IMR-90 (cell line): ENCODE measurements around the gene PPP2R5B. TPM values are rescaled to one million over a fixed set of nuclear protein-coding genes. Genes with fewer than 3 reads are reported as not detected.

ENCODE experiments used
- ATAC-seq: fragments of 200-7000 bp; cut with Tn5 transposase; 2 replicates; pipeline ENCODE4 v1.9.1; 2020; ENCODE audit warnings: low read depth, mild to moderate bottlenecking, moderate library complexity
- BruUV-seq: library from RNA; stranded (reverse); fragments of 400-500 nt; replicated peaks from 2 replicates; lab custom pipeline; 2021; lab: Mats Ljungman, UMichigan
- CTCF ChIA-PET: fragments of 300-600 bp; formaldehyde crosslinking; extraction: SDS; loops from one replicate; lab custom pipeline; 2021; ENCODE audit warnings: antibody characterized with exemption; lab: Yijun Ruan, JAX
- POLR2A ChIA-PET: fragments of 300-600 bp; sonication (Branson Sonifier 250); formaldehyde crosslinking; loops from one replicate; lab custom pipeline; 2022; ENCODE audit warnings: antibody characterized with exemption; ENCODE audit not compliant: unreplicated experiment; lab: Charles Lee
- DNase-seq: peaks from one replicate; pipeline ENCODE4 v3.0.0; 2013
- H2AFZ ChIP-seq: replicated peaks from 2 replicates; pipeline ENCODE3; 2013; ENCODE audit warnings: low read length, mild to moderate bottlenecking; ENCODE audit not compliant: poor library complexity
- H2AK5ac ChIP-seq: 2 replicates; pipeline ENCODE4 v1.6.1; 2013; ENCODE audit warnings: low read depth, low read length, inconsistent platforms
- H2AK9ac ChIP-seq: replicated peaks from 2 replicates; pipeline ENCODE3; 2013; ENCODE audit warnings: mild to moderate bottlenecking, low read depth, low read length, moderate library complexity; ENCODE audit not compliant: poor library complexity
- H2BK120ac ChIP-seq: 2 replicates; pipeline ENCODE4 v1.6.1; 2013; ENCODE audit warnings: low read depth, low read length, inconsistent platforms
- H2BK15ac ChIP-seq: 3 replicates; pipeline ENCODE4 v1.6.1; 2013; ENCODE audit warnings: low read depth, low read length, inconsistent platforms
- H2BK20ac ChIP-seq: 2 replicates; pipeline ENCODE4 v1.6.1; 2013; ENCODE audit warnings: low read depth, mild to moderate bottlenecking, inconsistent platforms, low read length, moderate library complexity
- H2BK5ac ChIP-seq: 2 replicates; pipeline ENCODE4 v1.6.1; 2013; ENCODE audit warnings: mild to moderate bottlenecking, low read depth, low read length, inconsistent platforms; ENCODE audit not compliant: poor library complexity, severe bottlenecking
- H3K14ac ChIP-seq: replicated peaks from 2 replicates; pipeline ENCODE4 v1.6.1; 2013; ENCODE audit warnings: low read depth, low read length, inconsistent platforms
- H3K18ac ChIP-seq: 2 replicates; pipeline ENCODE4 v1.6.1; 2013; ENCODE audit warnings: low read depth, low read length, control low read depth
- H3K23ac ChIP-seq: 2 replicates; pipeline ENCODE4 v1.6.1; 2013; ENCODE audit warnings: low read depth, low read length, inconsistent platforms
- H3K27ac ChIP-seq: 2 replicates; pipeline ENCODE4 v1.5.1; 2013; ENCODE audit warnings: mild to moderate bottlenecking, control low read depth, low read length; ENCODE audit not compliant: insufficient read depth
- H3K27me3 ChIP-seq: 2 replicates; pipeline ENCODE4 v1.6.1; 2013; ENCODE audit warnings: low read length; ENCODE audit not compliant: control insufficient read depth, insufficient read depth
- H3K36me3 ChIP-seq: 2 replicates; pipeline ENCODE4 v1.6.1; 2013; ENCODE audit warnings: low read length, mixed read lengths; ENCODE audit not compliant: control insufficient read depth, insufficient read depth
- H3K4ac ChIP-seq: 2 replicates; pipeline ENCODE4 v1.6.1; 2013; ENCODE audit warnings: low read depth, low read length, inconsistent platforms
- H3K4me1 ChIP-seq: 2 replicates; pipeline ENCODE4 v1.6.1; 2013; ENCODE audit warnings: low read length, mixed read lengths; ENCODE audit not compliant: control insufficient read depth, insufficient read depth
- H3K4me2 ChIP-seq: 2 replicates; pipeline ENCODE4 v1.6.1; 2013; ENCODE audit warnings: low read depth, mild to moderate bottlenecking, control low read depth, low read length, moderate library complexity
- H3K4me3 ChIP-seq: 2 replicates; pipeline ENCODE4 v1.5.1; 2013; ENCODE audit warnings: low read depth, mild to moderate bottlenecking, control low read depth, low read length, moderate library complexity; ENCODE audit not compliant: insufficient read depth
- H3K56ac ChIP-seq: 2 replicates; pipeline ENCODE4 v1.6.1; 2013; ENCODE audit warnings: low read length, inconsistent platforms; ENCODE audit not compliant: insufficient read depth; ENCODE audit errors: extremely low read depth
- H3K79me1 ChIP-seq, 2 experiments: 2 replicates each; pipeline ENCODE4 v1.6.1; 2013; ENCODE audit warnings: low read length in 2 of 2, inconsistent platforms in 1 of 2, low read depth in 1 of 2
- H3K9ac ChIP-seq: 2 replicates; pipeline ENCODE4 v1.6.1; 2013; ENCODE audit warnings: low read depth, low read length, control low read depth
- H3K9me1 ChIP-seq: 2 replicates; pipeline ENCODE4 v1.6.1; 2013; ENCODE audit warnings: low read length, inconsistent platforms; ENCODE audit not compliant: insufficient read depth
- H3K9me3 ChIP-seq: 2 replicates; pipeline ENCODE4 v1.6.1; 2013; ENCODE audit warnings: low read length; ENCODE audit not compliant: control insufficient read depth, insufficient read depth
- H4K20me1 ChIP-seq: 2 replicates; pipeline ENCODE4 v1.6.1; 2013; ENCODE audit warnings: low read length, inconsistent platforms; ENCODE audit not compliant: insufficient read depth
- H4K5ac ChIP-seq: 2 replicates; pipeline ENCODE4 v1.6.1; 2013; ENCODE audit warnings: mild to moderate bottlenecking, low read depth, low read length, control low read depth
- H4K8ac ChIP-seq, 2 experiments: 2 replicates each; pipeline ENCODE4 v1.6.1; 2013; ENCODE audit warnings: low read depth in 2 of 2, low read length in 2 of 2, control low read depth in 1 of 2, inconsistent platforms in 1 of 2
- H4K91ac ChIP-seq: 2 replicates; pipeline ENCODE4 v1.6.1; 2013; ENCODE audit warnings: low read depth, low read length, inconsistent platforms; ENCODE audit not compliant: insufficient read depth
- BHLHE40 ChIP-seq: fragments of 150-350 bp; IDR thresholded peaks from 2 replicates; pipeline ENCODE4 v1.6.1; 2016; ENCODE audit warnings: mild to moderate bottlenecking, low read depth, low read length
- CHD1 ChIP-seq: IDR thresholded peaks from 2 replicates; pipeline ENCODE4 v1.6.1; 2012; ENCODE audit warnings: low read depth, low read length, improper control_type of control experiment
- MAZ ChIP-seq: IDR thresholded peaks from 2 replicates; pipeline ENCODE4 v1.6.1; 2012; ENCODE audit warnings: low read depth, mild to moderate bottlenecking, low read length, improper control_type of control experiment, moderate library complexity, borderline replicate concordance
- NFE2L2 ChIP-seq: fragments of 150-350 bp; IDR thresholded peaks from 2 replicates; pipeline ENCODE4 v1.6.1; 2016; ENCODE audit warnings: low read depth, mild to moderate bottlenecking, low read length
- SMC3 ChIP-seq: fragments of 150-350 bp; IDR thresholded peaks from 2 replicates; pipeline ENCODE4 v1.6.1; 2016; ENCODE audit warnings: low read depth, mild to moderate bottlenecking, antibody characterized with exemption, low read length, moderate library complexity
- WGBS, 2 experiments: methylation state at CpG; one replicate each; pipeline versions ENCODE4 v1.1.5 to v1.1.7; 2013; ENCODE audit warnings: missing lambda C conversion rate in 2 of 2; ENCODE audit not compliant: insufficient read length in 1 of 2; ENCODE audit errors: extremely low coverage in 2 of 2; 5-methylcytosine and 5-hydroxymethylcytosine counted together
- dilution Hi-C: fragments of 300-500 bp; cut with HindIII; formaldehyde crosslinking; loops from one replicate; pipeline ENCODE4 v1.14.3; 2018; ENCODE audit warnings: low sequenced_read_pairs; ENCODE audit not compliant: unreplicated experiment
- in situ Hi-C: fragments of 300-500 bp; cut with MboI; formaldehyde crosslinking; loops from 3 replicates; pipeline ENCODE4 v1.14.3; 2019; ENCODE audit warnings: low sequenced_read_pairs, inconsistent platforms, mixed read lengths
- intact Hi-C: fragments of 100-400 bp; cut with micrococcal nuclease; formaldehyde crosslinking; loops from 2 replicates; pipeline ENCODE4 v1.10.0; 2022
- polyA plus RNA-seq, 3 experiments: library from polyadenylated mRNA; depleted of rRNA; stranded (reverse); fragments of >200 nt; gene quantifications; 2 replicates each; pipeline ENCODE4 v1.2.3, GENCODE V29; 2012; ENCODE audit warnings: low replicate concordance in 1 of 3
- total RNA-seq: library from RNA; depleted of rRNA; stranded (reverse); fragments of >200 nt; gene quantifications from 2 replicates; pipeline ENCODE4 v1.2.3, GENCODE V29; 2012

The PPP2R5B gene
- total and polyA plus RNA-seq, 2 of the 4 experiments (the other 2 are of a cell fraction), result 6.5 to 23.6 TPM

GRCh38 chr11:64914123-64914522, 10.4 kb upstream of the PPP2R5B start:
- no peak overlapping the region for H3K23ac ChIP-seq
- H3K4me3 ChIP-seq, result no peak overlapping the region
- H4K8ac ChIP-seq, result no peak overlapping the region
- in situ Hi-C loops (no loop called here), dilution Hi-C loops (no loop called here), intact Hi-C loops (no loop called here)
- no peak for TF ChIP-seq BHLHE40
- TF ChIP-seq NFE2L2, result no peak
- TF ChIP-seq CHD1, result no peak
- no peak for TF ChIP-seq MAZ
- TF ChIP-seq SMC3, result no peak
- 93% methylated on average over 8 of the region's 17 CpGs; no CpG with 5 or more reads in 1 of the 2 experiments for WGBS, 2 experiments
- H2BK15ac ChIP-seq, result no peak overlapping the region
- H3K9me3 ChIP-seq, result no peaks in the 10 kb centered on the region
- H3K9ac ChIP-seq, result no peak overlapping the region
- no peak overlapping the region for H2AK5ac ChIP-seq
- no peak overlapping the region for H3K14ac ChIP-seq
- no peak overlapping the region for H4K91ac ChIP-seq
- no TSS peak for BruUV-seq
- no peaks in the 10 kb centered on the region for H3K27me3 ChIP-seq
- DNase-seq, result no peak
- no peak overlapping the region for H2BK120ac ChIP-seq
- no peak overlapping the region for H3K4me2 ChIP-seq
- no peak overlapping the region for H3K4ac ChIP-seq
- H3K4me1 ChIP-seq, result peaks cover 7% of the 10 kb centered on the region
- H2BK20ac ChIP-seq, result no peak overlapping the region
- no peak overlapping the region for H2AFZ ChIP-seq
- ChIA-PET POLR2A (no interaction called here), CTCF (no interaction called here)
- no peak overlapping the region for H3K56ac ChIP-seq
- no peak overlapping the region for H3K18ac ChIP-seq
- no peak overlapping the region for H2BK5ac ChIP-seq
- H2AK9ac ChIP-seq, result no peak overlapping the region
- no peaks in the 10 kb centered on the region for H3K9me1 ChIP-seq
- ATAC-seq, result no peak
- H3K36me3 ChIP-seq, result peaks cover 41% of the 10 kb centered on the region
- no peak overlapping the region for H4K5ac ChIP-seq
- H3K27ac ChIP-seq, result no peak overlapping the region
- H3K79me1 ChIP-seq, result peaks cover 7 to 26% of the 10 kb centered on the region in 2 experiments
- no peaks in the 10 kb centered on the region; the same call in 1 of the 2 replicates for H4K20me1 ChIP-seq
